Tibial nerve (tissue), 4 donors: ENCODE results near the gene TANC1.

Experiments
- CTCF ChIP-seq, 5 experiments: fragments of 200-600 bp in 3 of 5; fragments of 450-650 bp in 2 of 5; sonication (generic) in 3 of 5; IDR thresholded peaks; one replicate each; pipeline ENCODE4 v1.5.1; 2016 to 2019; ENCODE audit warnings: antibody characterized with exemption in 5 of 5, mild to moderate bottlenecking in 3 of 5, moderate library complexity in 2 of 5
- EP300 ChIP-seq, 2 donors: sonication (generic); formaldehyde crosslinking; IDR thresholded peaks; one replicate each; pipeline ENCODE4 v1.6.1; 2017; ENCODE audit warnings: antibody characterized with exemption in 2 of 2, mild to moderate bottlenecking in 1 of 2
- POLR2A ChIP-seq, 2 donors: fragments of 450-650 bp; IDR thresholded peaks; one replicate each; pipeline ENCODE4 v1.6.1; 2017; ENCODE audit warnings: antibody characterized with exemption in 2 of 2, mild to moderate bottlenecking in 2 of 2, moderate library complexity in 2 of 2

DNA sequence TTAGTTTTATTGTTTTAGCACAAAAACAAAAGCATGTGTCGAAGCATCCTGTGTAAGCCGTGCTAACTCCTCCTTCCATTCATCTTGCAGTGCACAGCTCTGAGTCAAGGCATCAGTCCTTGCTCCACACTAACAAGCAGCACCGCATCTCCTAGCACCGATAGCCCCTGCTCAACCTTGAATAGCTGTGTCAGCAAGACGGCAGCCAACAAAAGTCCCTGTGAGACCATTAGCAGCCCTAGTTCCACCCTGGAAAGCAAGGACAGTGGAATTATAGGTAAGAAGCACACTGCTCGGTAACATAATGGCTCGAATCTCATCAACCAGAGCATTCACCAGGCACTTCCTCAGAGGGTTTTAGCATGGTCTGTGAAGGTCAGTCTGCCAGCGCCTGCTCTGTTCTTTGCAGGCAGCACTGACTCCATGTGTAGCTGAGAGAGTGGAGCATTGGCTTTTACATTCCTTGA, 181.9 kb downstream of the TANC1 start:
- TF ChIP-seq EP300 (IDR thresholded peaks at IDR 0.05) (no peak), CTCF (IDR thresholded peaks at IDR 0.05) (no peak), POLR2A (IDR thresholded peaks at IDR 0.05) (no peak)
